ENCODE data around the gene GNPTAB. TPM values are rescaled to one million over a fixed set of nuclear protein-coding genes. Genes with fewer than 3 reads are reported as not detected.

GNPTAB gene
- total and polyA plus RNA-seq, 12 donors, result 7.6 to 31.3 (median 15.9) TPM

GRCh38 chr12:101829639-101830366, 956 bp downstream of the GNPTAB start:
- Histone ChIP-seq H3K27me3 (no peaks in the 10 kb centered on the region), H3K27ac (peak overlapping the region in 2 of 5 donors; percentile 69 to 82), H3K4me1 (replicated peaks in 1 of 2) (peaks cover 8 to 23% of the 10 kb centered on the region in 2 donors), H3K9me3 (replicated peaks in 1 of 3) (no peaks in the 10 kb centered on the region), H3K4me3 (peak overlapping the region; percentile 58 to 93 (median 90)), H3K36me3 (replicated peaks in 1 of 2) (no peaks in the 10 kb centered on the region)
- no peak for TF ChIP-seq POLR2A (IDR thresholded peaks at IDR 0.05)
- no peak for TF ChIP-seq CTCF (IDR thresholded peaks at IDR 0.05)
- no peak for DNase-seq
- 7 to 12% (median 9%) methylated on average over 9 to 11 of the region's 11 CpGs for WGBS, 4 donors
- intact Hi-C loops (cut with DNase I), result loop anchor here in 1 of 2 donors (10.0 kb wide), 1 partner anchor 415 kb away; no protein-coding TSS in a partner anchor

- no peak for TF ChIP-seq CTCF (IDR thresholded peaks at IDR 0.05)
- TF ChIP-seq POLR2A (IDR thresholded peaks at IDR 0.05), result no peak
- peak in 3 of 7 donors; percentile 14 to 31 (median 15) for DNase-seq
- no peaks in the 10 kb centered on the region for H3K27me3 ChIP-seq
- peaks cover 8 to 23% of the 10 kb centered on the region in 2 donors for H3K4me1 ChIP-seq (replicated peaks in 1 of 2)
- no peaks in the 10 kb centered on the region for H3K36me3 ChIP-seq (replicated peaks in 1 of 2)
- no peaks in the 10 kb centered on the region for H3K9me3 ChIP-seq (replicated peaks in 1 of 3)
- no peak overlapping the region for H3K27ac ChIP-seq
- no peak overlapping the region for H3K4me3 ChIP-seq
- 87 to 97% (median 92%) methylated on average over 6 of the region's 6 CpGs for WGBS, 4 donors
- intact Hi-C loops (cut with DNase I), result no loop called here
Measured at GRCh38 chr12:101828463-101829196, 2.1 kb downstream of the GNPTAB start.

- no peaks in the 10 kb centered on the region for H3K9me3 ChIP-seq (replicated peaks in 1 of 3)
- 90 to 98% (median 93%) methylated on average over 2 to 3 of the region's 3 CpGs for WGBS, 4 donors
- no peak for DNase-seq
- no peak overlapping the region for H3K27ac ChIP-seq
- H3K4me1 ChIP-seq (replicated peaks in 1 of 2), result peaks cover 8 to 23% of the 10 kb centered on the region in 2 donors
- H3K27me3 ChIP-seq, result no peaks in the 10 kb centered on the region
- no peak overlapping the region for H3K4me3 ChIP-seq
- TF ChIP-seq CTCF (IDR thresholded peaks at IDR 0.05) (no peak), POLR2A (IDR thresholded peaks at IDR 0.05) (no peak)
- intact Hi-C loops (cut with DNase I), result no loop called here
- H3K36me3 ChIP-seq (replicated peaks in 1 of 2), result no peaks in the 10 kb centered on the region
Measured at GRCh38 chr12:101826766-101827368, 3.9 kb downstream of the GNPTAB start.

GRCh38 chr12:101824831-101825230, 5.9 kb downstream of the GNPTAB start:
- intact Hi-C loops (cut with DNase I), result loop anchor here in 1 of 2 donors (5.0 kb wide), 1 partner anchor 43 kb away; no protein-coding TSS in a partner anchor

More at GRCh38 chr12:101824831-101825230, 5.9 kb downstream of the GNPTAB start:
- no peak overlapping the region for H3K4me3 ChIP-seq
- H3K27me3 ChIP-seq, result no peaks in the 10 kb centered on the region
- WGBS, 4 donors, result 76 to 80% (median 78%) methylated on average over 2 of the region's 2 CpGs
- H3K4me1 ChIP-seq (replicated peaks in 1 of 2), result peaks cover 5 to 19% of the 10 kb centered on the region in 2 donors
- H3K36me3 ChIP-seq (replicated peaks in 1 of 2), result no peaks in the 10 kb centered on the region
- DNase-seq, result no peak
- no peak overlapping the region for H3K27ac ChIP-seq
- TF ChIP-seq CTCF (IDR thresholded peaks at IDR 0.05) (no peak), POLR2A (IDR thresholded peaks at IDR 0.05) (no peak)
- H3K9me3 ChIP-seq (replicated peaks in 1 of 3), result no peaks in the 10 kb centered on the region
